Activated CD4-positive, alpha-beta memory T cell treated with anti-CD3 and anti-CD28 coated beads, Interleukin-2, amount 10 ng/mL, durations not matched to agents 7 days and 5 days (primary cell): Measurements from ENCODE around the gene TRIM47. TPM values are rescaled to one million over a fixed set of nuclear protein-coding genes. Genes with fewer than 3 reads are reported as not detected.
A peak's percentile ranks its signal among the peaks of the same experiment; 100 is the strongest.

Source experiments
- CTCF ChIA-PET: fragments of 350-600 bp; sonication (Branson Sonifier 250); formaldehyde crosslinking; loops from one replicate; lab custom pipeline; 2021; ENCODE audit warnings: antibody characterized with exemption, inconsistent platforms; lab: Charles Lee
- POLR2A ChIA-PET: fragments of 350-600 bp; sonication (Branson Sonifier 250); formaldehyde crosslinking; loops from one replicate; lab custom pipeline; 2021; ENCODE audit warnings: antibody characterized with exemption; lab: Charles Lee
- DNase-seq: peaks from one replicate; pipeline ENCODE4 v3.0.0-alpha.2; 2020
- H3K27ac Mint-ChIP-seq: one replicate; pipeline ENCODE4 v1.8.0; 2021; ENCODE audit warnings: mild to moderate bottlenecking, mixed read lengths
- H3K27me3 Mint-ChIP-seq: one replicate; pipeline ENCODE4 v1.8.0; 2021; ENCODE audit warnings: mixed read lengths
- H3K36me3 Mint-ChIP-seq: one replicate; pipeline ENCODE4 v1.8.0; 2021; ENCODE audit warnings: low read depth, mixed read lengths
- H3K4me1 Mint-ChIP-seq: one replicate; pipeline ENCODE4 v1.8.0; 2021; ENCODE audit warnings: mixed read lengths
- H3K4me3 Mint-ChIP-seq: one replicate; pipeline ENCODE4 v1.8.0; 2021; ENCODE audit warnings: mild to moderate bottlenecking, mixed read lengths
- H3K9me3 Mint-ChIP-seq: one replicate; pipeline ENCODE4 v1.8.0; 2021; ENCODE audit warnings: mixed read lengths
- total RNA-seq, 2 experiments: library from RNA; stranded (reverse); gene quantifications; one replicate each; pipeline ENCODE4 v1.2.3, GENCODE V29; 2021

TRIM47 gene
- total RNA-seq, 2 experiments from 2014 or later = 31.9 to 33.8 TPM

DNA sequence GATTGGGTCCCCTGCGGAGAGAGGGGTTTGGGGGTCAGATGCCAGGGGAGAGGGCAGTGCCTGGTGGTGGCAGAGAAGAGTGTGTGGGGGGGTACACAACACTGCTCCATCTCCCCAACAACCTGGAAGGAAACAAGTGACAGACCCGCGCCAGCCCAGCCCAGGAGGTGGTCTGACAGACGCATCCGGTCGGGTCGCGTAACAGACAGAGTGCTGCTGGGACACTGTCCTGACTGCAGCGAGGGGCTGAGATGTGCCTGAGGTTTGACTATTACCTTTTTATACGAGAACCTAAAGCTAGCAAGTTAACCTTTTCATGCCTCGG lies 50.3 kb downstream of the TRIM47 start:
- ChIA-PET POLR2A (interaction anchor here (1.1 to 15.1 kb wide), 7 partner anchors 10 to 69 kb away, joined by 3 to 190 read pairs (median 11); partner anchors contain the start of genes TRIM65, UNC13D and UNK), CTCF (interaction anchor here (0.8 to 3.5 kb wide), 4 partner anchors 32 to 64 kb away, joined by 3 to 23 read pairs (median 12); partner anchors contain the start of genes GALK1 and UNK)
- Mint-ChIP-seq H3K27ac (peak overlapping the region; percentile 93), H3K27me3 (no peaks in the 10 kb centered on the region), H3K4me1 (peaks cover 30% of the 10 kb centered on the region), H3K9me3 (no peaks in the 10 kb centered on the region), H3K4me3 (peak overlapping the region; percentile 35), H3K36me3 (peaks cover 46% of the 10 kb centered on the region)
- DNase-seq = no peak

- ChIA-PET POLR2A (interaction anchor here (0.7 to 15.1 kb wide), 14 partner anchors 10 to 69 kb away, joined by 3 to 190 read pairs (median 4); partner anchors contain the start of genes GALK1, TRIM65, UNC13D and UNK), CTCF (interaction anchor here (0.7 to 3.5 kb wide), 13 partner anchors 14 to 847 kb away, joined by 3 to 23 read pairs (median 3); partner anchors contain the start of genes GALK1, TRIM65, UNK and WBP2)
- Mint-ChIP-seq H3K27me3 (no peaks in the 10 kb centered on the region), H3K4me1 (peaks cover 26% of the 10 kb centered on the region), H3K27ac (peak overlapping the region; percentile 93), H3K9me3 (no peaks in the 10 kb centered on the region), H3K36me3 (peaks cover 44% of the 10 kb centered on the region), H3K4me3 (peak overlapping the region; percentile 35)
- peak; percentile 70 for DNase-seq
Observed at GRCh38 chr17:75827308-75828075, 50.9 kb downstream of the TRIM47 start.

- Mint-ChIP-seq H3K27ac (peak overlapping the region; percentile 49), H3K9me3 (no peaks in the 10 kb centered on the region), H3K27me3 (no peaks in the 10 kb centered on the region), H3K4me1 (peaks cover 28% of the 10 kb centered on the region), H3K36me3 (peaks cover 41% of the 10 kb centered on the region), H3K4me3 (peak overlapping the region; percentile 7)
- POLR2A ChIA-PET = interaction anchor here (0.7 to 15.1 kb wide), 13 partner anchors 9 to 62 kb away, joined by 3 to 190 read pairs (median 4); partner anchors contain the start of genes GALK1, UNC13D, UNK and WBP2
- DNase-seq = no peak
- CTCF ChIA-PET = interaction anchor here (0.7 to 3.5 kb wide), 14 partner anchors 11 to 846 kb away, joined by 3 to 23 read pairs (median 4); partner anchors contain the start of genes GALK1, TRIM65, UNK and WBP2
Observed at GRCh38 chr17:75826561-75827307, 51.6 kb downstream of the TRIM47 start.

DNA sequence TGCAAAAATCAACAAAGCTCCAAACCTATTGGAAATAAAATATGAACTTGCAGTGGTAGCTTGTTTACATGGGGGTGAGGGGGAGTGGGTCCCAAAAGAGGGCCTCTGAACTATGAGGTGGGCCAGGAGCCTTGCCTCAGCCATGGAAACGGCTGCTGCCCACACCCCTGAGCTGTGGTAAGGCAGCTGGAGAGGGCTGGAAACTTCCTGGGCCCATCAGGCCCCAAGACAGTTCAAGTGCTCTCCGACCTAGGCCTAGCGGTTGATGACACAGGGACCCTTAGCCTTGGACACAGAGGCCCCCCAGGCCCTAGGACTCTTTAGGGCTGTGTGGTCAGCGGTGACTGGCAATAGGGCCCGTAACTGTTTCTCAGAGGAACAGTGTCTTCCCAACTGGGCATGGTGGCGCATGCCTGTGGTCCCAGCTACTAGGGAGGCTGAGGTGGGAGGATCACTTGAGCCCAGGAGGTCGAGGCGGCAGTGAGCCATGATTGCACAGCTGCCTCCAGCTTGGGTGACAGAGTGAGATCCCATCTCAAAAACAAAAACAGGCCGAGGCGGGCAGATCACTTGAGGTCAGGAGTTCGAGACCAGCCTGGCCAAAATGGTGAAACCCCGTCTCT lies 52.5 kb downstream of the TRIM47 start:
- ChIA-PET CTCF (interaction anchor here (0.8 to 3.5 kb wide), 7 partner anchors 10 to 72 kb away, joined by 3 to 23 read pairs (median 5); partner anchors contain the start of genes GALK1 and UNK), POLR2A (interaction anchor here (1.5 to 15.1 kb wide), 4 partner anchors 19 to 49 kb away, joined by 4 to 190 read pairs (median 49); partner anchors contain the start of genes UNC13D and UNK)
- no peaks in the 10 kb centered on the region for H3K9me3 Mint-ChIP-seq
- no peaks in the 10 kb centered on the region for H3K27me3 Mint-ChIP-seq
- peaks cover 31% of the 10 kb centered on the region for H3K4me1 Mint-ChIP-seq
- H3K4me3 Mint-ChIP-seq = no peak overlapping the region
- no peak for DNase-seq
- H3K27ac Mint-ChIP-seq = no peak overlapping the region
- peaks cover 42% of the 10 kb centered on the region for H3K36me3 Mint-ChIP-seq

DNA sequence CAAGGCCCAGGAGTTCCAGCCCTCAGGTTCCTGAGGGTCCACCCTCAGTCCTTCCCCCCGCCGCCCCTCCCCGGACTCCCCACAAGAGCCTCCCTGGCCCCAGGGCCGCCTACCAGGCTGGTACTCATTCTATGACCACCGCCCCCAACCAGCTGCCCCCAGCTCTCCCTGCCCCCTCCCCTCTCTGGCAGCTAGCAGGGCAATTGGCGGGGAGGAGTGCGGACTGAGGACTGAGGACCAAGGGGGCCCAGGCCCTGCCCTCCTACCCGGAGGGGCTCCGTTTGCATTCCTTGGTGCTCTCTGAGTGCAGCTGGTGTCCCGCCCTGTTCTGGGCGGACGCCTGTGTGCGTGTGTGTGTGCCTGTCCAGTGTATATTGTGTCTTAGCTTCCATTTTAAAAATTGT lies 53.2 kb downstream of the TRIM47 start:
- POLR2A ChIA-PET = interaction anchor here (0.7 to 15.1 kb wide), 4 partner anchors 8 to 49 kb away, joined by 3 to 190 read pairs (median 49); partner anchors contain the start of genes UNC13D and UNK
- no peak overlapping the region for H3K27ac Mint-ChIP-seq
- no peaks in the 10 kb centered on the region for H3K27me3 Mint-ChIP-seq
- CTCF ChIA-PET = interaction anchor here (0.8 to 1.6 kb wide), 3 partner anchors 10 to 72 kb away, joined by 3 to 5 read pairs (median 4); no protein-coding TSS in a partner anchor
- H3K9me3 Mint-ChIP-seq = no peaks in the 10 kb centered on the region
- H3K4me3 Mint-ChIP-seq = no peak overlapping the region
- no peak for DNase-seq
- H3K4me1 Mint-ChIP-seq = peaks cover 29% of the 10 kb centered on the region
- peaks cover 36% of the 10 kb centered on the region for H3K36me3 Mint-ChIP-seq

- H3K9me3 Mint-ChIP-seq = no peaks in the 10 kb centered on the region
- H3K27me3 Mint-ChIP-seq = no peaks in the 10 kb centered on the region
- H3K4me3 Mint-ChIP-seq = no peak overlapping the region
- peaks cover 31% of the 10 kb centered on the region for H3K4me1 Mint-ChIP-seq
- DNase-seq = no peak
- ChIA-PET CTCF (interaction anchor here (1.6 kb wide), 2 partner anchors 9 to 38 kb away, joined by 3 to 5 read pairs; no protein-coding TSS in a partner anchor), POLR2A (interaction anchor here (0.7 to 15.1 kb wide), 4 partner anchors 8 to 48 kb away, joined by 3 to 190 read pairs (median 49); partner anchors contain the start of genes UNC13D and UNK)
- H3K36me3 Mint-ChIP-seq = peaks cover 34% of the 10 kb centered on the region
- no peak overlapping the region for H3K27ac Mint-ChIP-seq
Observed at GRCh38 chr17:75824666-75825065, 53.7 kb downstream of the TRIM47 start.

Other genes starting within 250 kb of the TRIM47 start
- gene SMIM5, start 245.1 kb downstream of the TRIM47 start, total RNA-seq = not detected
- gene RECQL5, start 211.4 kb downstream of the TRIM47 start, total RNA-seq = 10 to 100 TPM; 38.3 TPM
- 10 to 100 TPM; 87.2 to 89.6 TPM for gene SAP30BP, start 211.2 kb downstream of the TRIM47 start, total RNA-seq
- under 1 TPM; 0.43 to 0.68 TPM for gene ITGB4, start 157.1 kb downstream of the TRIM47 start, total RNA-seq
- 10 to 100 TPM; 40.0 to 40.6 TPM for gene GALK1, start 113.4 kb downstream of the TRIM47 start, total RNA-seq
- 10 to 100 TPM; 26.1 TPM for gene UNK, start 93.8 kb downstream of the TRIM47 start, total RNA-seq
- 100 to 1,000 TPM; 179 to 190 TPM for gene UNC13D, start 34.2 kb downstream of the TRIM47 start, total RNA-seq
- 100 to 1,000 TPM; 107 to 114 TPM for gene WBP2, start 23.2 kb downstream of the TRIM47 start, total RNA-seq
- gene TRIM65, start 18.4 kb upstream of the TRIM47 start, total RNA-seq = 10 to 100 TPM; 24.9 to 26.1 TPM
- gene MRPL38, start 26.3 kb upstream of the TRIM47 start, total RNA-seq = 10 to 100 TPM; 79.9 to 85.0 TPM
- 10 to 100 TPM; 19.8 to 21.1 TPM for gene FBF1, start 62.5 kb upstream of the TRIM47 start, total RNA-seq
- 10 to 100 TPM; 28.0 to 29.8 TPM for gene ACOX1, start 100.6 kb upstream of the TRIM47 start, total RNA-seq
- gene TEN1, start 100.7 kb upstream of the TRIM47 start, total RNA-seq = 10 to 100 TPM; 13.5 to 16.3 TPM
- 1 to 10 TPM; 5.2 to 5.6 TPM for gene CDK3, start 122.3 kb upstream of the TRIM47 start, total RNA-seq
- not detected for gene EVPL, start 148.7 kb upstream of the TRIM47 start, total RNA-seq
- gene SRP68, start 193.9 kb upstream of the TRIM47 start, total RNA-seq = 10 to 100 TPM; 92.8 to 94.6 TPM
- under 1 TPM; 0.38 to 0.40 TPM for gene GALR2, start 196.2 kb upstream of the TRIM47 start, total RNA-seq
- under 1 TPM; 0.48 TPM for gene ZACN, start 200.6 kb upstream of the TRIM47 start, total RNA-seq
- 100 to 1,000 TPM; 119 to 120 TPM for gene EXOC7, start 225.2 kb upstream of the TRIM47 start, total RNA-seq